H1 (cell line): ENCODE data around the gene LSM2. TPM values are rescaled to one million over a fixed set of nuclear protein-coding genes. Genes with fewer than 3 reads are reported as not detected.

Experiments used
- CTCF ChIA-PET: fragments of 300-600 bp; sonication (Branson Sonifier 250); formaldehyde crosslinking; loops from one replicate; lab custom pipeline; 2021; ENCODE audit not compliant: partially characterized antibody; lab: Charles Lee
- POLR2A ChIA-PET: fragments of 300-600 bp; sonication (Branson Sonifier 250); formaldehyde crosslinking; loops from one replicate; lab custom pipeline; 2021; ENCODE audit warnings: inconsistent platforms; ENCODE audit not compliant: partially characterized antibody; lab: Charles Lee
- DNase-seq, 2 experiments: peaks; one replicate each; pipeline versions ENCODE4 v3.0.0 to v3.0.0-alpha.2; 2010 to 2022; ENCODE audit warnings: low spot score in 2 of 2, low read depth in 1 of 2, mixed read lengths in 1 of 2
- FAIRE-seq: peaks from 2 replicates; lab custom pipeline; 2011; peaks lifted over from hg19 to GRCh38; lab: Jason Lieb, UNC
- H2AFZ ChIP-seq: 2 replicates; pipeline ENCODE4 v1.8.1; 2012; ENCODE audit warnings: low read length, inconsistent platforms
- H2AK5ac ChIP-seq: 2 replicates; pipeline ENCODE4 v1.6.1; 2013; ENCODE audit warnings: low read depth, low read length
- H2BK120ac ChIP-seq: replicated peaks from 2 replicates; pipeline ENCODE3; 2013; ENCODE audit warnings: low read depth, low read length, inconsistent platforms
- H2BK12ac ChIP-seq: 2 replicates; pipeline ENCODE4 v1.6.1; 2013; ENCODE audit warnings: low read depth, low read length
- H2BK15ac ChIP-seq: 2 replicates; pipeline ENCODE4 v1.6.1; 2013; ENCODE audit warnings: low read length
- H2BK20ac ChIP-seq: 2 replicates; pipeline ENCODE4 v1.6.1; 2013; ENCODE audit warnings: low read length
- H2BK5ac ChIP-seq: 2 replicates; pipeline ENCODE4 v1.6.1; 2013; ENCODE audit warnings: low read depth, low read length
- H3K14ac ChIP-seq: 2 replicates; pipeline ENCODE4 v1.6.1; 2013; ENCODE audit warnings: inconsistent platforms; ENCODE audit not compliant: insufficient read length
- H3K18ac ChIP-seq: 2 replicates; pipeline ENCODE4 v1.6.1; 2013; ENCODE audit warnings: low read length; ENCODE audit errors: extremely low read depth
- H3K23ac ChIP-seq: 2 replicates; pipeline ENCODE4 v1.6.1; 2013; ENCODE audit warnings: inconsistent platforms; ENCODE audit not compliant: insufficient read length
- H3K23me2 ChIP-seq: 2 replicates; pipeline ENCODE4 v1.6.1; 2013; ENCODE audit warnings: low read depth, low read length
- H3K27ac ChIP-seq: 2 replicates; pipeline ENCODE4 v1.6.1; 2011; ENCODE audit warnings: low read depth, low read length, inconsistent platforms
- H3K27me3 ChIP-seq, 4 experiments: replicated peaks in 1 of 4; 1 replicate in 1 of 4; 2 replicates in 3 of 4; pipeline versions ENCODE4 v1.6.1 to v1.8.1; 2011 to 2013; ENCODE audit warnings: low read length in 3 of 4, mild to moderate bottlenecking in 3 of 4, inconsistent platforms in 2 of 4, mixed read lengths in 2 of 4, moderate library complexity in 1 of 4; ENCODE audit not compliant: control insufficient read depth in 3 of 4, insufficient read depth in 3 of 4; ENCODE audit errors: extremely low read depth in 1 of 4
- H3K36me3 ChIP-seq, 4 experiments: 2 replicates each; pipeline versions ENCODE4 v1.6.1 to v1.8.1; 2011 to 2013; ENCODE audit warnings: mild to moderate bottlenecking in 4 of 4, low read length in 3 of 4, moderate library complexity in 2 of 4, control low read depth in 1 of 4, inconsistent platforms in 1 of 4; ENCODE audit not compliant: insufficient read depth in 4 of 4, control insufficient read depth in 2 of 4
- H3K4ac ChIP-seq: replicated peaks from 2 replicates; pipeline ENCODE3; 2013; ENCODE audit warnings: low read length, low read depth, mixed read lengths, inconsistent platforms; ENCODE audit not compliant: insufficient read length
- H3K4me1 ChIP-seq, 4 experiments: replicated peaks in 1 of 4; 1 replicate in 1 of 4; 2 replicates in 3 of 4; pipeline versions ENCODE4 v1.6.1 to v1.8.1; 2011 to 2013; ENCODE audit warnings: low read length in 3 of 4, inconsistent platforms in 2 of 4, mixed read lengths in 1 of 4; ENCODE audit not compliant: insufficient read depth in 4 of 4, control insufficient read depth in 3 of 4
- H3K4me2 ChIP-seq, 2 experiments: 2 replicates each; pipeline versions ENCODE4 v1.6.1 to v1.8.1; 2011 to 2013; ENCODE audit warnings: low read depth in 2 of 2, low read length in 2 of 2, control low read depth in 1 of 2, inconsistent platforms in 1 of 2, mild to moderate bottlenecking in 1 of 2; ENCODE audit not compliant: insufficient read depth in 1 of 2
- H3K4me3 ChIP-seq, 4 experiments: fragments of 200-600, 300-600 bp in 1 of 4; sonication (generic), shearing (Covaris generic), sonication (Bioruptor Twin) in 1 of 4; 2 replicates each; pipeline versions ENCODE4 v1.5.1 to v1.8.1; 2011 to 2016; ENCODE audit warnings: low read length in 4 of 4, low read depth in 3 of 4, control low read depth in 2 of 4, inconsistent platforms in 2 of 4, mild to moderate bottlenecking in 2 of 4, mixed read lengths in 1 of 4, moderate library complexity in 1 of 4; ENCODE audit not compliant: insufficient read depth in 2 of 4; ENCODE audit errors: extremely low read depth in 1 of 4
- H3K56ac ChIP-seq: replicated peaks from 2 replicates; pipeline ENCODE3; 2013; ENCODE audit warnings: low read depth, mild to moderate bottlenecking, mixed read lengths, low read length, inconsistent platforms; ENCODE audit not compliant: insufficient read length
- H3K79me1 ChIP-seq: 2 replicates; pipeline ENCODE4 v1.6.1; 2013; ENCODE audit warnings: low read depth, low read length, control low read depth
- H3K79me2 ChIP-seq, 2 experiments: 2 replicates each; pipeline versions ENCODE4 v1.6.1 to v1.8.1; 2012 to 2013; ENCODE audit warnings: low read length in 2 of 2, mild to moderate bottlenecking in 2 of 2, inconsistent platforms in 1 of 2; ENCODE audit not compliant: insufficient read depth in 2 of 2, control insufficient read depth in 1 of 2
- H3K9ac ChIP-seq, 4 experiments: replicated peaks in 1 of 4; 1 replicate in 1 of 4; 2 replicates in 3 of 4; pipeline versions ENCODE4 v1.6.1 to v1.8.1; 2011 to 2013; ENCODE audit warnings: low read depth in 3 of 4, low read length in 3 of 4, control low read depth in 2 of 4, mild to moderate bottlenecking in 2 of 4, moderate library complexity in 2 of 4, inconsistent platforms in 1 of 4; ENCODE audit errors: extremely low read depth in 1 of 4
- H3K9me3 ChIP-seq, 2 experiments: 2 replicates each; pipeline versions ENCODE4 v1.6.1 to v1.8.1; 2012 to 2013; ENCODE audit warnings: mild to moderate bottlenecking in 2 of 2, moderate library complexity in 2 of 2, control low read depth in 1 of 2, inconsistent platforms in 1 of 2, low read depth in 1 of 2, low read length in 1 of 2, mixed read lengths in 1 of 2; ENCODE audit not compliant: insufficient read depth in 2 of 2
- H4K20me1 ChIP-seq, 2 experiments: replicated peaks in 1 of 2; 2 replicates each; pipeline versions ENCODE3 to v1.8.1; 2011 to 2013; ENCODE audit warnings: inconsistent platforms in 2 of 2, low read length in 2 of 2, mild to moderate bottlenecking in 1 of 2; ENCODE audit not compliant: insufficient read depth in 2 of 2, control insufficient read depth in 1 of 2
- H4K5ac ChIP-seq: 2 replicates; pipeline ENCODE4 v1.6.1; 2013; ENCODE audit warnings: low read length, low read depth, mixed read lengths, inconsistent platforms; ENCODE audit not compliant: insufficient read length
- H4K8ac ChIP-seq: 2 replicates; pipeline ENCODE4 v1.8.0; 2013; ENCODE audit warnings: mild to moderate bottlenecking, moderate library complexity, low read length, inconsistent platforms; ENCODE audit not compliant: insufficient read depth; ENCODE audit errors: extremely low read depth
- H4K91ac ChIP-seq: replicated peaks from 2 replicates; pipeline ENCODE3; 2013; ENCODE audit warnings: low read length, mixed read lengths, inconsistent platforms; ENCODE audit not compliant: insufficient read length
- CEBPB ChIP-seq: IDR thresholded peaks from 2 replicates; pipeline ENCODE4 v1.6.1; 2012; ENCODE audit warnings: low read depth, low read length
- CHD2 ChIP-seq: IDR thresholded peaks from 2 replicates; pipeline ENCODE4 v1.6.1; 2012; ENCODE audit warnings: low read length, improper control_type of control experiment
- CREB1 ChIP-seq: IDR thresholded peaks from 2 replicates; pipeline ENCODE4 v1.6.1; 2012; ENCODE audit warnings: inconsistent platforms
- GTF2F1 ChIP-seq: IDR thresholded peaks from 2 replicates; pipeline ENCODE4 v1.6.1; 2012; ENCODE audit warnings: low read depth, low read length, improper control_type of control experiment, borderline replicate concordance
- NRF1 ChIP-seq: IDR thresholded peaks from 2 replicates; pipeline ENCODE4 v1.6.1; 2011; ENCODE audit warnings: mild to moderate bottlenecking, low read depth, low read length, improper control_type of control experiment
- POLR2A ChIP-seq, 2 experiments: IDR thresholded peaks; 1 replicate in 1 of 2; 2 replicates in 1 of 2; pipeline ENCODE4 v1.6.1; 2011; ENCODE audit warnings: low read depth in 2 of 2, low read length in 2 of 2, mild to moderate bottlenecking in 2 of 2; ENCODE audit errors: control extremely low read depth in 1 of 2
- POLR2AphosphoS5 ChIP-seq: IDR thresholded peaks from 2 replicates; pipeline ENCODE4 v1.6.1; 2011; ENCODE audit warnings: low read depth, low read length
- RNF2 ChIP-seq: fragments of 200-900, 300-1000 bp; sonication (generic); IDR thresholded peaks from 2 replicates; pipeline ENCODE4 v1.7.1; 2016; ENCODE audit warnings: borderline replicate concordance, low read depth, mild to moderate bottlenecking, antibody characterized with exemption, low read length; ENCODE audit not compliant: poor library complexity, severe bottlenecking; ENCODE audit errors: missing control alignments
- RXRA ChIP-seq: IDR thresholded peaks from 2 replicates; pipeline ENCODE4 v1.6.1; 2011; ENCODE audit warnings: low read depth, mild to moderate bottlenecking, low read length, moderate library complexity; ENCODE audit not compliant: insufficient read depth
- SP4 ChIP-seq: IDR thresholded peaks from 2 replicates; pipeline ENCODE4 v1.6.1; 2012; ENCODE audit warnings: low read length, inconsistent platforms
- TAF7 ChIP-seq: optimal IDR thresholded peaks from 2 replicates; pipeline ENCODE3; 2011; ENCODE audit warnings: low read depth, mild to moderate bottlenecking, inconsistent platforms, low read length, moderate library complexity, borderline replicate concordance
- whole genome bisulfite sequencing, 2 experiments: shearing (Covaris generic) in 1 of 2; methylation state at CpG; one replicate each; pipeline versions ENCODE4 v1.1.6 to v1.1.7; 2013 to 2015; ENCODE audit warnings: low lambda C conversion rate in 2 of 2, mixed read lengths in 2 of 2, inconsistent platforms in 1 of 2, low coverage in 1 of 2, missing lambda C conversion rate in 1 of 2; ENCODE audit not compliant: insufficient replicate concordance in 2 of 2, insufficient coverage in 1 of 2, insufficient read length in 1 of 2; ENCODE audit errors: extremely low coverage in 1 of 2, missing lambda C conversion rate in 1 of 2; 5-methylcytosine and 5-hydroxymethylcytosine counted together
- polyA plus RNA-seq, 7 experiments: library from polyadenylated mRNA; depleted of rRNA in 3 of 7; stranded (reverse) in 5 of 7; unstranded in 2 of 7; fragments of >200 nt in 5 of 7; fragments of 200-250 nt in 2 of 7; gene quantifications; 1 replicate in 5 of 7; 2 replicates in 1 of 7; 4 replicates in 1 of 7; pipeline versions ENCODE4 v1.2.1 to v1.2.3, GENCODE V29; 2011 to 2013; ENCODE audit warnings: missing spikeins in 2 of 7, mixed read lengths in 2 of 7
- total RNA-seq: library from RNA; stranded (reverse); fragmentation: NEBNext Ultra II Directional; extraction: Animal tissue kit (Norgen Biotek cat#: 25700); gene quantifications from 2 replicates; pipeline ENCODE4 v1.2.1, GENCODE V29; 2021
- TF ChIP-seq, protein P1 (sequence below): IDR thresholded peaks from 2 replicates; pipeline ENCODE4 v1.6.1; 2012; ENCODE audit warnings: inconsistent platforms

LSM2 gene
- total and polyA plus RNA-seq, 2 of the 8 experiments (the other 6 are each of a cell fraction or from before 2014, with no cell fraction given): 127 to 168 TPM

DNA sequence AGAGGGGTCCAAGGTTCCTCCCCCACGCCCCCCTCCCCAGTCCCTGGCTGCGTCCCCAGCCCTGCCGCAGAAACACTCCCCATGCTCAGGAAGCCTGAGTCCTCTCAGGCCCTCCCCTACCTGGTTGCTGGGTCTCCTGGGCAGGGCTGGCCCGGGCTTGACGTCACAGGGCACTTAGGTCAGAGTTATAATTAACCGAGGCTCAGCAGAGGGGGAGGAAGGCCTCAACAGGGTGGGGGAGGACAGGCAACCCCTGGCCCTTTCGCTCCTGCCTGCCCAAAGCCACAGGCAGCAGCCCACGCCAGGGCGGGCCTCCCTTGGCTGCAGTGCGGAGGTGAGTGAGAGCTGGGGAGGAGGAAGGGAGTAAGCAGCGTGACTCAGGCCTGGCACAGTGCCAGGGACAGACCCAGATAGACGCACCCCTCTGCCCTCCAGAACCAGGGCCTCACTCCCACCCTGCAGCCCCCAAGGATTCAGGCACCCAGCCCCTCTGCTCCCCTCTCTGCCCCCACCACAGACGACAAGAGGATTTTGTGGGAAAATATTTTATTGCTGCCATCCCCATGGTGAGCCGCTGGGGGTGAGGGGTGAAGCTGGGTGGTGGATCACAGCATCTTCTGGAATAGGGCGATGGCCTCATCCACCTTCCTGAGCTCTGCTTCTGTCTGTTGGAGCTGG is 29.6 kb downstream of the LSM2 start, which contains the start of gene VWA7:
TSS of gene VWA7 (minus strand) at position 340 of the 678 bp plus-strand sequence. CDS start 549 bp downstream, outside the sequence.
- H2BK5ac ChIP-seq: no peak within 1 kb of the TSS
- H3K4ac ChIP-seq: no peak within 1 kb of the TSS
- DNase-seq: peak in 1 of 2 experiments; percentile 63
- peaks cover 0 to 7% (median 3%) of the 10 kb centered on the region in 4 experiments; a peak in 4 of 7 replicates for H3K4me1 ChIP-seq
- no peak within 1 kb of the TSS for H3K23ac ChIP-seq
- H3K79me2 ChIP-seq: no peaks in the 10 kb centered on the region
- H3K4me3 ChIP-seq: no peak within 1 kb of the TSS
- no peak within 1 kb of the TSS for H4K5ac ChIP-seq
- H3K18ac ChIP-seq: no peak within 1 kb of the TSS
- H3K36me3 ChIP-seq: peaks cover 10 to 39% (median 32%) of the 10 kb centered on the region in 4 experiments; a peak in 7 of 8 replicates
- no peak within 1 kb of the TSS for H2AFZ ChIP-seq
- H2BK120ac ChIP-seq: no peak within 1 kb of the TSS
- H3K9ac ChIP-seq: no peak within 1 kb of the TSS
- no peaks in the 10 kb centered on the region for H4K20me1 ChIP-seq
- ChIA-PET CTCF (interaction anchor here (0.6 to 15.6 kb wide), 11 partner anchors 3 to 113 kb away, joined by 3 to 228 read pairs (median 3); partner anchors contain the start of genes MPIG6B, VARS1 and VWA7), POLR2A (interaction anchor here (0.7 to 10.7 kb wide), 16 partner anchors 8 to 1207 kb away, joined by 3 to 85 read pairs (median 4); partner anchors contain the start of genes DDAH2, HSPA1B, LSM2 and MSH5)
- no peaks in the 10 kb centered on the region; a peak in 1 of 7 replicates for H3K27me3 ChIP-seq
- H2AK5ac ChIP-seq: no peak within 1 kb of the TSS
- peak within 1 kb of the TSS; percentile 26; the same call in 1 of the 2 replicates for H3K27ac ChIP-seq
- 57% methylated on average over 12 of the region's 15 CpGs; no CpG with 5 or more reads in 1 of the 2 experiments for WGBS, 2 experiments
- no peak within 1 kb of the TSS for H3K56ac ChIP-seq
- peak within 1 kb of the TSS in 1 of 2 experiments; percentile 51; a peak in 2 of 4 replicates for H3K4me2 ChIP-seq
- no peaks in the 10 kb centered on the region for H3K9me3 ChIP-seq
- H3K23me2 ChIP-seq: 0 out of 2 replicates have a peak, but pooled peaks cover 1% of the 10 kb centered on the region
- H2BK15ac ChIP-seq: no peak within 1 kb of the TSS
- no peak within 1 kb of the TSS for H3K14ac ChIP-seq
- no peak within 1 kb of the TSS for H4K91ac ChIP-seq
- H3K79me1 ChIP-seq: no peaks in the 10 kb centered on the region
- H2BK12ac ChIP-seq: no peak within 1 kb of the TSS
- no peak within 1 kb of the TSS for H2BK20ac ChIP-seq
- H4K8ac ChIP-seq: peak within 1 kb of the TSS; percentile 40; the same call in 1 of the 2 replicates
- FAIRE-seq: no peak
- TF ChIP-seq SP4: no peak
- 0 out of 3 replicates have a peak, but pooled peaks of 1 of the 2 experiments have one; percentile 19 for TF ChIP-seq POLR2A (IDR thresholded peaks at IDR 0.05; ENCODE audit: control extremely low read depth in 1 of 2, low read depth in 2 of 2, low read length in 2 of 2)
- no peak for TF ChIP-seq GTF2F1
- TF ChIP-seq TAF7: no peak
- no peak for TF ChIP-seq RXRA
- no peak for TF ChIP-seq CEBPB
- no peak for TF ChIP-seq CHD2
- no peak for TF ChIP-seq NRF1
- TF ChIP-seq, protein P1, sequence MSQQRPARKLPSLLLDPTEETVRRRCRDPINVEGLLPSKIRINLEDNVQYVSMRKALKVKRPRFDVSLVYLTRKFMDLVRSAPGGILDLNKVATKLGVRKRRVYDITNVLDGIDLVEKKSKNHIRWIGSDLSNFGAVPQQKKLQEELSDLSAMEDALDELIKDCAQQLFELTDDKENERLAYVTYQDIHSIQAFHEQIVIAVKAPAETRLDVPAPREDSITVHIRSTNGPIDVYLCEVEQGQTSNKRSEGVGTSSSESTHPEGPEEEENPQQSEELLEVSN: no peak
- TF ChIP-seq CREB1: peak; percentile 54
- TF ChIP-seq POLR2AphosphoS5: 0 out of 2 replicates have a peak, but pooled peaks have one; percentile 25
- TF ChIP-seq RNF2: no peak
